Measurements from ENCODE around the gene IP6K3. TPM values are rescaled to one million over a fixed set of nuclear protein-coding genes. Genes with fewer than 3 reads are reported as not detected.

IP6K3 gene
- total RNA-seq, 2 donors from 2014 or later = 0.19 to 0.32 TPM

DNA sequence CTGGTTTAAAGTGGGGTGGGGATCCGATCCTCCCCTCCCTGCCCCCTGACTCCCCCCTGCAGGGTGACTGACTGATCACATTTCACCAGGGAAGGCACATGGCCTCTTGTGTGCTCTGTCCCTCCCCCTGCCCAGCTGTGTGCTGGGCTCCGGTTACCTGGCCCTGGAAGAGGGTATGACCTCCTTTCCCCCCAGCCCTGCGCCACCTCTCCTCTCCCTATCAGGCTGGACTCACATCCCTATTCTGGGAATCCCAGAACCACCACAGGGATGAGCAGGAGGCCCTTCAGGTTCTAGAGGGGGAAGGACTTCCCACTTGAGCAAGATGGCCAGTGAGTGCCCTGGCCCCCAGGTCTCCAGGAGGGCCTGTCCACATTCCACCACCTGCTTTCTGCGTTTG is 2.1 kb upstream of the IP6K3 start:
- intact Hi-C loops (cut with DNase I) = no loop called here
- no peak for DNase-seq (ENCODE audit: low spot score)

GRCh38 chr6:33747823-33748222 is 1.1 kb upstream of the IP6K3 start:
- intact Hi-C loops (cut with DNase I) = no loop called here
- no peak for DNase-seq (ENCODE audit: low spot score)

- no peak for DNase-seq (ENCODE audit: low spot score)
- intact Hi-C loops (cut with DNase I) = no loop called here
Measured at GRCh38 chr6:33746036-33746600, 587 bp downstream of the IP6K3 start.

DNA sequence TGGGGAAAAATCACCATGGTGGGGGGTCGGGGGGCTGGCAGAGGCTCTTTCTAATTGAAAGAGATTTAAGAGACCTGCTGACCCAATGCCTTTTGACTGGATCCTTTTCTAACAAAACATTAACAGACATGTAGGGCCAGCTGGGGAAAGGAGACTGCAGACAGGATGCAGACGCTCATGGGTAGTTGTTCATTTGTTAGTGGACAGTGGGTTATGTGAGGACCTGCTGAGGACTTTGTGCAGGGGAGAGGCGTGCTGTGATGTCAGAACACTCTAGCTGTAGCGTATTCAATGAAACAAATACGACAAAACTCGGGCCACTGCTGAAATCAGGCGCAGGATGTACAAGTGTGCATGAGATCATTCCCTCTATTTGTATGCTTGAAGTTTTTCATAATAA is 1.2 kb downstream of the IP6K3 start:
- intact Hi-C loops (cut with DNase I) = no loop called here
- DNase-seq (ENCODE audit: low spot score) = no peak

DNA sequence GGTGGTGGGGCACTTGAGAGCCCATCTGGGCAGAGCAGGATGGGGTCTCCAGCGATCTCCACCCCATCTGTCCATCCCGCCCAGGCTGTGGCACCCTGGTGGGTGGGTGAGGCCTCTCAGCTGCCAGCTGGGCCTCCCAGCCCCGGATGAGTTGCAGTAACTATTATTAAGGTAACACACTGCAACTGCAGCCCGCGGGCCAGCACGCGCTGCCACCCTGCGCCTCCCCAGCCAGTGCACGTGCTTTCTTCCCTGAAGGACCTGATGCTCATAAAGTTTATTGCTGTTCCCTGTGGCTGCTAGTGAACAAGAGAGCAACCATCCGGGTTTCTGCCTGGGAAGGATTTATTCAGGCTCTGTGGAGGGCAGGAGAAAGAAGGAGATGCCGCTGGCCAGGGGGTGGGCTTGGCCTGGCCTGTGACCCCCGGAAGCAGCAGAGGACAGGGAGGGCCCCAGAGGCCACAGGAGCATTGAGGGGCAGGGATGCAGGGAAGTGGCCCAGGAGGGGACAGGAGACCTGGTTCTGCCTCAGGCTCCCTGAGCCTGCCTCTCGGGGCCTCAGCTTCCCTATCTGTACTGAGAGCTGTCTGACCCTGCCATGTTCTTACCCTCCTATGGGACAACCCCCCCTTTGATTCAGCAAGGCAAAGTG is 1.7 kb downstream of the IP6K3 start:
- no peak for DNase-seq (ENCODE audit: low spot score)
- intact Hi-C loops (cut with DNase I) = no loop called here

GRCh38 chr6:33744001-33744848 is 2.5 kb downstream of the IP6K3 start:
- intact Hi-C loops (cut with DNase I) = no loop called here
- DNase-seq (ENCODE audit: low spot score) = peak; percentile 87

DNA sequence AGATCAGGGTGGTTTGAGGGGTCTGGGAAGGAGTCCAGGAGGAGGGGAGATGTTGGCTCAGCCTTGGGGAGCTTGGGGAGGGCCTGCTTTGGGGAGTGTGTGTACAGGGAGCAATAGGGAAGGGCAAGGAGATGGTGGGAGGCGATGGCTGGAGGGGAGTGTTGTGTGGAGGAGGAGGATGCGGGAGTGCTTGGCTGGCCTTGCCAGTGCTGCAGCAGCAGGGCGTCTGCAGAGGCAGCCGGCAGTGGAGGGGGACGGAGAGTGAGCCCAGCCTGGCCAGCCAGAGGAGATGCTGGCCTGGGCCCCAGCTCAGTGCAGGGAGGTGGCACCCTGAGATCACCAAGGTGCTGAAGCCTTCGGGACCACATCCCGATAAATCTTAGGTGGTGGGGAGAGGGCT is 3.9 kb downstream of the IP6K3 start:
- intact Hi-C loops (cut with DNase I) = no loop called here
- DNase-seq (ENCODE audit: low spot score) = no peak

- intact Hi-C loops (cut with DNase I) = no loop called here
- no peak for DNase-seq (ENCODE audit: low spot score)
Measured at GRCh38 chr6:33742092-33742491, 4.6 kb downstream of the IP6K3 start.

DNA sequence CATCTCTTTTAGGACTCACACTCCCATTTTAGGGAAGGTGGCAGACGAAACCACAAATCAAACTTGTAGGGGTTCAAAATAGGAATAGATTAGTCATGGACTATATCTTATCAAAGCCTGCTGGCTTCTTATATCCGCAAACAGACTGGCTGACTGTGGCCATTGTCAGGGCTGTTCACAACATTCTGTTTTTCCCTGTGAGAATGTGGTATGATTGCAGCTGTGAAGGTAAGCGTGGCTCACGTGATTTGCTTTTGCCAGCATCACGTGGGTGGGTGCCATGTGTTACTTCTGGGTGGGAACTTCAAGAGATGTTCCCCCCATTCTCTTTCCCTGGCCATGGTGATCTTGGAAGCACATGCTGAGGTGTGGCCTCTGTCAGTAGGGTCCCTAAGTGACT is 5.9 kb downstream of the IP6K3 start:
- intact Hi-C loops (cut with DNase I) = no loop called here
- no peak for DNase-seq (ENCODE audit: low spot score)

DNA sequence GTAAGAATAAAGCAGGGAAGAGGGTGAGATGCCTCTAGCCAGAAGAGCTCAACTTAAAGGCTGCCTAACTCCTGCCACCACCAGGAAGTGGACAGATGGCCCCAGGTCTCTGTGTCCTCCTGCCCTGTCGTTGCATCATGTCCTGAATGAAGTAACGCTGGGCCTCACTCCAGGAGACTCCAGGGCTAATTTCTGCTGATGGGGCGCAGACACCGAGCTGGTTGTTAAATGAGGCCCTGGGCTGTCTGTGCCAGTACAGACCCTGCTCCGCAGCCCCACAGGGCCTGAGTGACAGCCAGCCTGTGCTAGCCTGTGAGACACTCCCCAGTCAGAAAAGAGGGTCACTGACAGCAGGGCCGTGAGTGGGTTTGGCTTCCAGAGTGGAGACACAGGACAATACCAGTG is 6.5 kb downstream of the IP6K3 start:
- DNase-seq (ENCODE audit: low spot score) = no peak
- intact Hi-C loops (cut with DNase I) = no loop called here

- intact Hi-C loops (cut with DNase I) = no loop called here
- DNase-seq (ENCODE audit: low spot score) = no peak
Measured at GRCh38 chr6:33739571-33739970, 7.1 kb downstream of the IP6K3 start.

DNA sequence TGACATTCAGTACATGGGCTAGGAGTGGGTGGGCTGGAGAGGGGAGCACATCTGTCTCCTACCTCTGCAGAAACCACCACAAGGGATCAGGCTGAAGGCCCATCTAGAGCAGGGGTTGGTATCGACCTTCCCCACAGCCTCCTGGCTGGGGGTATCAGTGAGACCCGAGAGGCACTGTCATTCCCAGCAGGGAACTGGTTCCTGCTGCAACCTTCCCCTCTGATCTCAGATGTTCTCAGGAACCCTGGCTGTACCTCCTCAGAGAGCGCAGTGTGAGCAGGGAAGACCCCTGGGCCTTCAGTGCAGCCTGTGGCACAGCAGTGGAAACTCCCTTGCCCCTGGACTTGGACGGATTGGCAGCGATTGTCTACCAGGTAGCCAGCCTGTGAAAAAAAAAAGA is 7.8 kb downstream of the IP6K3 start:
- no peak for DNase-seq (ENCODE audit: low spot score)
- intact Hi-C loops (cut with DNase I) = no loop called here

GRCh38 chr6:33738153-33738552 is 8.6 kb downstream of the IP6K3 start:
- no peak for DNase-seq (ENCODE audit: low spot score)
- intact Hi-C loops (cut with DNase I) = no loop called here

GRCh38 chr6:33737267-33738026 is 9.3 kb downstream of the IP6K3 start:
- intact Hi-C loops (cut with DNase I) = no loop called here

GRCh38 chr6:33735216-33735615 is 11.5 kb downstream of the IP6K3 start:
- DNase-seq (ENCODE audit: low spot score) = no peak
- intact Hi-C loops (cut with DNase I) = no loop called here

More at GRCh38 chr6:33737267-33738026, 9.3 kb downstream of the IP6K3 start:
- DNase-seq (ENCODE audit: low spot score) = no peak

GRCh38 chr6:33733709-33734007 is 13.0 kb downstream of the IP6K3 start:
- intact Hi-C loops (cut with DNase I) = no loop called here
- no peak for DNase-seq (ENCODE audit: low spot score)

GRCh38 chr6:33732817-33733708 is 13.6 kb downstream of the IP6K3 start:
- no peak for DNase-seq (ENCODE audit: low spot score)

DNA sequence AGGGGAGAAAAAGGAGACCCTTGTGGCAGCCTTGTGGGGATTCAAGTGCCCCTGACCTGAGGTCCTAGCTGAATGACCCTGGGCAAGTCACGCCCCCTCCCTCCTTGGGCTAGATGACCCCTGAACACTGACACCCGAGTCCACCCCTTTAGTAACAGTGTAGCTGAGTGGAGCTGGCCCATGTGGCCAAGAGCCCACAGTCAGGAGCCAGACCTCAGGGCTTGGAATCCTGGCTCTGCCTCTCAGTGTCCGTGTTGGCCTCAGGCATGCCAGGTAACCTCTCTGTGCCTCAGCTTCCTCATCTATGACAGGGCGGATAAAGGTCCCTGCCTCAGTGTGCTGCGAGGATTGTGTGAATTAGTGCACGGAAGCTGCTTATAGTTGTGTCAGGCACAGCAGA is 14.3 kb downstream of the IP6K3 start:
- intact Hi-C loops (cut with DNase I) = no loop called here
- no peak for DNase-seq (ENCODE audit: low spot score)

More at GRCh38 chr6:33732817-33733708, 13.6 kb downstream of the IP6K3 start:
- intact Hi-C loops (cut with DNase I) = no loop called here

DNA sequence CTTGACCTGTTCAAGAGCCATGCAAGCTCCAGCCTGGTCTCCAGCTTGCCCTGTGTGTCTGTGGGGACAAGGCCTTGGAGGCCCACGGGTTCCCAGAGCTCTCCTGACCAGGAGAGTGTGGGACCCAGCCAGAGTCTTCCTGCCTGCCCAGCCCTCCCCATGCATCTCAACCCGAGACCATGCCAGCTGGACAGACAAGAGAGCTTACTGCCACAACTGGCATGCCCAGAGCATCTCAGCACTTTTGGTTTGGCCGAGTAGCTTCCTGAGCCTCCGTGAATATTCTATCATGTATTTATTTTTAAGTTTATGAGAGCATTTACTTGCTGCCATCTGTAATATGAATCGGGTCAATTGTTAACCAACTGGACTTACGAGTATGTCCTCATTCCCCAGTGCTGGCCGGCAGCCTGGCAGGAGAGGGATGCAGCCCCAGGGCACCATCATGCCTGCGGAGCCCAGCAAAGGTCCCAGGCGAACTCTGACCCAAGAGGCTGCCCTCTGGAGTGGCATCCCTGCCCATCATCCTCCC is 14.9 kb downstream of the IP6K3 start:
- intact Hi-C loops (cut with DNase I) = no loop called here
- no peak for DNase-seq (ENCODE audit: low spot score)

Measured in posterior vena cava (tissue), 2 donors.